HG02798 (cell line): Measurements from ENCODE around the gene UBL4A.
A peak's percentile ranks its signal among the peaks of the same experiment; 100 is the strongest.

Experiments used
- ATAC-seq: cut with Tn5 transposase; IDR thresholded peaks from one replicate; pipeline ENCODE4 v1.9.1; 2021; ENCODE audit warnings: mild to moderate bottlenecking; ENCODE audit not compliant: unreplicated experiment, poor library complexity

Gene UBL4A

GRCh38 chrX:154484255-154485149 lies 1.9 kb downstream of the UBL4A start:
- ATAC-seq = no peak

GRCh38 chrX:154483325-154483724 lies 3.1 kb downstream of the UBL4A start:
- no peak for ATAC-seq

- ATAC-seq = no peak
Observed at GRCh38 chrX:154482786-154483185, 3.6 kb downstream of the UBL4A start.

- ATAC-seq = no peak
Observed at GRCh38 chrX:154481911-154482601, 4.4 kb downstream of the UBL4A start.

GRCh38 chrX:154481195-154481594 lies 5.2 kb downstream of the UBL4A start:
- no peak for ATAC-seq

- ATAC-seq = peak; percentile 94
Observed at GRCh38 chrX:154478728-154479622, 7.4 kb downstream of the UBL4A start, which contains the start of gene LAGE3. Gene LAGE3, minus strand, starts transcription at chrX:154479281. Its CDS starts 366 bp downstream, at chrX:154478915.

GRCh38 chrX:154477891-154478477 lies 8.4 kb downstream of the UBL4A start:
- ATAC-seq = no peak

GRCh38 chrX:154476821-154477220 lies 9.6 kb downstream of the UBL4A start:
- no peak for ATAC-seq

- ATAC-seq = no peak
Observed at GRCh38 chrX:154473683-154474082, 12.7 kb downstream of the UBL4A start.

GRCh38 chrX:154472685-154473632 lies 13.5 kb downstream of the UBL4A start:
- ATAC-seq = no peak

GRCh38 chrX:154471839-154472684 lies 14.4 kb downstream of the UBL4A start:
- no peak for ATAC-seq

GRCh38 chrX:154470914-154471568 lies 15.4 kb downstream of the UBL4A start:
- ATAC-seq = no peak

GRCh38 chrX:154470434-154470833 lies 16.0 kb downstream of the UBL4A start:
- no peak for ATAC-seq

GRCh38 chrX:154469880-154470279 lies 16.5 kb downstream of the UBL4A start:
- no peak for ATAC-seq

- no peak for ATAC-seq
Observed at GRCh38 chrX:154469114-154469513, 17.3 kb downstream of the UBL4A start.

- ATAC-seq = no peak
Observed at GRCh38 chrX:154468217-154468616, 18.2 kb downstream of the UBL4A start.

GRCh38 chrX:154467556-154467955 lies 18.9 kb downstream of the UBL4A start:
- ATAC-seq = no peak

GRCh38 chrX:154466907-154467306 lies 19.5 kb downstream of the UBL4A start:
- ATAC-seq = no peak
